DMS79 treated with DMSO at 0.1 percent for 48 hours (cell line): ENCODE data around the gene LAMC2.

Source experiments
- DNase-seq: peaks from one replicate; lab custom pipeline; 2025; lab: John Stamatoyannopoulos, UW

LAMC2 gene

GRCh38 chr1:183173828-183174227 lies 12.2 kb upstream of the LAMC2 start:
- no peak for DNase-seq

DNA sequence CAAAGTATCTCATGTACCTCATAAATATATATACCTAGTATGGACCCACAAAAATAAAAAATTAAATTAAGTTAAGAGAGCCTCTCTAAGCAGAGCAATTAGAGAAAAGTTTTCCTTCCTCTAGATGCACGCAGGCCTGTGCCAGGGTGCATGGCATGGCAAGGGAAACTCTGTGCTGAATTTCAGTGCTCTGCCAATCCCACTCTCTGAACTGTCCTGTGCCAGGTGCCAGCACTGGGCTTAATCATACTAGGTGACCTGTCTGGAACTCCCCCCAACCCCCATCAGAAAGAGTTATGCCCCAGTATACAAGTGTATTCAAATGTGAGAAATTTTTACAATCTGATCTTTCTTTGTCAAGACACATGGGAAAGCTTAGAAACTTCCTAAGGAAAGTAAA lies 10.4 kb upstream of the LAMC2 start:
- DNase-seq: no peak

- no peak for DNase-seq
These were observed 7.5 kb upstream of the LAMC2 start for GRCh38 chr1:183178545-183178944.

GRCh38 chr1:183179033-183179432 lies 7.0 kb upstream of the LAMC2 start:
- no peak for DNase-seq

DNA sequence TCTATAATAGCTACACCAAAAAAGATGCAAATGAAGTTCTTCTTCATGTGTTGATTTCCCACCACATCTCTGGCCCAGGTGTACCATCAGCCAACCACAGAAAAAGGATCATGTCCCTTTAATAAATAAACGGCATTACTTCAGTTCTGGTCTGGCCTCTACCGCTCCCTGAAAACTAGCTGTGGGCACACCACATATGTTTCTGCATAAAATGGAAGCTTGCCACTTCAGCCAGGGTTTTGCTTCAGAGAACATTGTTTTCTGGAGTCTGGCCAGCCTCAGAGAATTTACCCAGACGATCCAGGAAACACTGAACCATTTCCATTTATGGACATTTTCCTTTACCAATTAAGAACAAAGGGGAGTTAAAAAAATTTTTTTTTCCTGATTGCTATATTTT lies 5.8 kb upstream of the LAMC2 start:
- peak; percentile 79 for DNase-seq

- peak; percentile 30 for DNase-seq
These were observed 5.4 kb upstream of the LAMC2 start for GRCh38 chr1:183180634-183181056.

DNA sequence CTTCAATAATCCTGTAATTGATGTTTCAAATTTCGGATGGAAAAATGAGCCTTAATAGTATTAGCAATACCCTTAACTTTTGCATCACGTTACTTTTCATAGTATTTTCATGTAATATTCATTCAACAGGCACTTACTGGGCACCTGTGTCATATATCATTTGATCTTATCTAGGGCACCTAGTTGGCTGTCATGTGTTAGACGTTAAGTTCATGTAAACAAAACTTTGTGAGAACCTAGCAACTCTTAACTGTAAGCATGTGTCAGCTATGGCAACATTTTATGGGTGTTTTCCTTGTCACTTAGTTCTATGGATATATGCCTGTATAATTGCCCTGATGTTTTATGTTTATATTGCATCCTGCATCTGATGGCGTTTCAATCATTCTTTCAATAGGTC lies 777 bp downstream of the LAMC2 start:
- no peak for DNase-seq

- DNase-seq: no peak
These were observed 2.2 kb downstream of the LAMC2 start for GRCh38 chr1:183188240-183188639.

- no peak for DNase-seq
These were observed 5.8 kb downstream of the LAMC2 start for GRCh38 chr1:183191833-183192232.

- DNase-seq: no peak
These were observed 8.0 kb downstream of the LAMC2 start for GRCh38 chr1:183193963-183194525.

GRCh38 chr1:183194527-183195141 lies 8.6 kb downstream of the LAMC2 start:
- no peak for DNase-seq

- no peak for DNase-seq
These were observed 9.1 kb downstream of the LAMC2 start for GRCh38 chr1:183195142-183195574.

GRCh38 chr1:183197762-183198161 lies 11.7 kb downstream of the LAMC2 start:
- DNase-seq: no peak

DNA sequence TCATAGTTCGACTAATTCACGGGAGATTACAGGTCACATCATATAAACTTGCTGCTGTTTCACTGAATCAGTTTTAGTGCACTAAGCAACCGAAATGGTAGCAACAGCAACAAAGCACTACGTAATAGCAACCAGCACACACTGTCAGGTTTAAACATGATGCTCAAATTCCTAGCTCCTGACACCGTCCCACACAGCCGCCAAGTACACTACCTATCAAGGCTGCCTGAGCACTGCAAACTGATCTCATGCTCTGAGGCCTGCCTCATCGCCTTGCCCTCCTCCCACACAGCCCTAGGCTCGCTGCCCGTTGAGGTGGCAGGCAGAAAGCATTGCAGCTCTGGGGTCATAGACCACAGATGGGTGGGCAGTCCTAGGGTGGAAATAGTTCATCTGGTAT lies 12.4 kb downstream of the LAMC2 start:
- DNase-seq: no peak

GRCh38 chr1:183199304-183199703 lies 13.2 kb downstream of the LAMC2 start:
- DNase-seq: no peak

DNA sequence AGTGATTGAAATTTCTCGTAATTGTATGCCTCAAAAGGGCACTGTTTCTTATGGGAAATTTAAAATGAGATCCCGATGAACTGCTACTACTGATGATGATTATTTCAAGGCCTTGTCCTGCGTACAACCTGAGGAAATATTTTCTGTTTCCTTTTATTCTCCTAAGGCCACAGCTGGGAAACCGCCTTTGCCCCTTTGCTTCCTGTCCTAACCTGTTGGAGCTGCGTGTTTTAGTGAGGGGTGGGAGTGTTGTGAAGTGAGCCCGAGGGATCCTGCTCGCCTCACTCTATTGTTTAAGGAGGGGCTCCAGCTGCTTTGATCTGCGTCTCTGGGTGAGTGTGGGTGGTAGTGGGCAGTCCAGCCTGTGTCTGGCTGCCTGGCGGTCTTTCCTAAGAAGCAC lies 14.4 kb downstream of the LAMC2 start:
- DNase-seq: no peak

DNA sequence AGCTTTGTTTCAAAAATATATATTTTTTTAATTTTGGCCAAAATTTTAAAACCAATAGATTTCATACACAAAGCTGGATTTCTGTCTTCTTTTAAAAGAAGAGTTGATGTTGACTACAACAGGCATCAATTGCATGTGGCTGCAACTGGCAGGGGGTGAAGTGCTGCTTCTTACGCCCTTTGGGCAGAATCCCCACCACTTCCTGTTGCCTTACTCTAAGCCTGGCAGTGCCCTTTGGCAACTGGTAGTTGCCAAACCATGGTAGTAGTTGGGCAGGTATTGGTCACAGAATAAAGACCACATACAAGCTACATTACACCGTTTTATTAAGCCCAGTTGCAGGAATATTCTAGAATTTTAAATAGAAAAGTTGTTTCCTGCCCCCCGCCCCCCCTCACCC lies 17.0 kb downstream of the LAMC2 start:
- no peak for DNase-seq

GRCh38 chr1:183205196-183205781 lies 19.2 kb downstream of the LAMC2 start:
- DNase-seq: no peak

DNA sequence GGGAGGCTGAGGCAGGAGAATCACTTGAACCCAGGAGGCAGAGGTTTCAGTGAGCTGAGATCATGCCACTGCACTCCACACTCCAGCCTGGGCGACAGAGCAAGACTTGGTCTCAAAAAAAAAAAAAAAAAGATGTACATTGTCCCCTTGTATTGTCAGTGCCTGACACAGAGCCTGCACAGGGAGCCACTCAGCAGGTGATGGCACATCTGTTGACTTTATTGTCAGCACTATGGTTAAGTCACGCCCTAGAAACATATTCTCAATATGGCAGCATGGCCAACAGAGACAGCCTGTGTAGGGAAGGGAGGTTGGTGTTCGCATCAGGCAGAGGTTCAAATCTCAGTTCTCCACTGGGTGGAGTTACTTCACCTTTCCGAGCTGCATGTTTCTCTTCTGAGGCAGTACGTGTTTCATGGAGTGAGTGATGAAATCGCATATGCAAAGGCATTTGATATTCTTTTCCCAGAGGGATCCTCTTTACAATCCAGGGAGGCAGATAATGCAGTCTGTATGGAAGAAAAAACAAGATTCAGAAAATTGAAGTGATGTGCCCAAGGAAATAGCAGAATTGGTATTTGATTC lies 20.6 kb downstream of the LAMC2 start:
- no peak for DNase-seq

- DNase-seq: no peak
These were observed 23.6 kb downstream of the LAMC2 start for GRCh38 chr1:183209533-183210158.

GRCh38 chr1:183210681-183211080 lies 24.6 kb downstream of the LAMC2 start:
- no peak for DNase-seq

GRCh38 chr1:183212870-183213269 lies 26.8 kb downstream of the LAMC2 start:
- DNase-seq: no peak
